DND-41 (cell line): ENCODE measurements around the gene EFCAB3.
"Not testable (repeated sequence)": the region's sequence is repeated elsewhere in the genome, so short reads cannot be mapped to it uniquely, and the experiment has no call there.

Experiments
- ATAC-seq: fragments of 200-7000 bp; cut with Tn5 transposase; 3 replicates; pipeline ENCODE4 v1.9.1; 2021; ENCODE audit warnings: low read depth; ENCODE audit not compliant: insufficient read depth
- DNase-seq: peaks from one replicate; pipeline ENCODE4 v3.0.0-alpha.2; 2020
- H2AFZ ChIP-seq: 2 replicates; pipeline ENCODE4 v1.6.0; 2012; ENCODE audit warnings: low read depth, low read length
- H3K27ac ChIP-seq: 2 replicates; pipeline ENCODE4 v1.5.1; 2012; ENCODE audit warnings: low read length, inconsistent platforms
- H3K27me3 ChIP-seq: fragments of 200-600 bp; sonication (generic); 2 replicates; pipeline ENCODE4 v1.6.0; 2012; ENCODE audit warnings: low read length, mild to moderate bottlenecking, inconsistent platforms; ENCODE audit not compliant: insufficient read depth, poor library complexity
- H3K36me3 ChIP-seq: 2 replicates; pipeline ENCODE4 v1.5.1; 2012; ENCODE audit warnings: low read length, inconsistent platforms; ENCODE audit not compliant: insufficient read depth
- H3K4me1 ChIP-seq: 2 replicates; pipeline ENCODE4 v1.5.1; 2012; ENCODE audit warnings: mild to moderate bottlenecking, low read length; ENCODE audit not compliant: insufficient read depth
- H3K4me2 ChIP-seq: 2 replicates; pipeline ENCODE4 v1.6.0; 2012; ENCODE audit warnings: mild to moderate bottlenecking, moderate library complexity, low read length, inconsistent platforms; ENCODE audit not compliant: insufficient read depth
- H3K4me3 ChIP-seq, 2 experiments: fragments of 200-600 bp in 1 of 2; shearing (Covaris generic) in 1 of 2; 2 replicates each; pipeline ENCODE4 v1.5.1; 2012 to 2016; ENCODE audit warnings: inconsistent platforms in 2 of 2, low read length in 2 of 2, mild to moderate bottlenecking in 2 of 2, low read depth in 1 of 2, moderate library complexity in 1 of 2
- H3K79me2 ChIP-seq: 2 replicates; pipeline ENCODE4 v1.6.0; 2012; ENCODE audit warnings: low read length, inconsistent platforms; ENCODE audit not compliant: insufficient read depth
- H3K9ac ChIP-seq: 2 replicates; pipeline ENCODE4 v1.6.0; 2012; ENCODE audit warnings: low read depth, mild to moderate bottlenecking, inconsistent platforms, low read length, moderate library complexity
- H3K9me3 ChIP-seq: 2 replicates; pipeline ENCODE4 v1.5.1; 2012; ENCODE audit warnings: low read length, moderate library complexity, mild to moderate bottlenecking, inconsistent platforms; ENCODE audit not compliant: insufficient read depth, severe bottlenecking
- H4K20me1 ChIP-seq: 2 replicates; pipeline ENCODE4 v1.6.0; 2012; ENCODE audit warnings: low read length; ENCODE audit not compliant: insufficient read depth
- EZH2 ChIP-seq: IDR thresholded peaks from 3 replicates; pipeline ENCODE4 v1.6.1; 2012; ENCODE audit warnings: borderline replicate concordance, low read depth, mild to moderate bottlenecking, moderate library complexity, low read length, inconsistent platforms; ENCODE audit not compliant: severe bottlenecking
- TF ChIP-seq, protein P1 (sequence below): IDR thresholded peaks from 2 replicates; pipeline ENCODE4 v1.5.1; 2012; ENCODE audit warnings: borderline replicate concordance, low read length, moderate library complexity, mild to moderate bottlenecking; ENCODE audit not compliant: poor library complexity, severe bottlenecking; ENCODE audit errors: extremely low read depth

EFCAB3 gene

DNA sequence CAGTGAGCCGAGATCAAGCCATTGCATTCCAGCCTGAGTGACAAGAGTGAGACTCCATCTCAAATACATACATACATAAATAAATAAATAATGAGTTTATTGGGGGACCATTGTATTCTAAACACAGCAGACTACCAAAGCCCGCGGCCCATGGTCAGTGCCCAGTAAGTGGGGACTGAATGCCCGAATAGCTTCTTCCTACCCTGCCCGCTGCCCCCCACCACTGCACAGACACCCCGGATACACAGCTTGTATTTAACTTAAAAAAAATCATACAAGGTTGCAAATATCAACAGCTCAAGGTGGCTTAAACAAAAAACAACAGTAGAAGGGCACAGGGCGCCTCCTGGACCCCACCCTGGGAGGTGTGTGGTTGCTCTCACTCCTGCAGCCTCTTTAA, 75.7 kb downstream of the EFCAB3 start:
- Histone ChIP-seq H3K9ac (no peak overlapping the region), H3K4me2 (no peak overlapping the region), H3K4me1 (no peaks in the 10 kb centered on the region), H3K4me3 (no peak overlapping the region), H2AFZ (no peak overlapping the region), H3K79me2 (no peaks in the 10 kb centered on the region), H4K20me1 (no peaks in the 10 kb centered on the region), H3K36me3 (no peaks in the 10 kb centered on the region), H3K27ac (no peak overlapping the region), H3K27me3 (no peaks in the 10 kb centered on the region), H3K9me3 (no peaks in the 10 kb centered on the region)
- ATAC-seq (no peak), DNase-seq (no peak)
- TF ChIP-seq EZH2: no peak
- TF ChIP-seq, protein P1, sequence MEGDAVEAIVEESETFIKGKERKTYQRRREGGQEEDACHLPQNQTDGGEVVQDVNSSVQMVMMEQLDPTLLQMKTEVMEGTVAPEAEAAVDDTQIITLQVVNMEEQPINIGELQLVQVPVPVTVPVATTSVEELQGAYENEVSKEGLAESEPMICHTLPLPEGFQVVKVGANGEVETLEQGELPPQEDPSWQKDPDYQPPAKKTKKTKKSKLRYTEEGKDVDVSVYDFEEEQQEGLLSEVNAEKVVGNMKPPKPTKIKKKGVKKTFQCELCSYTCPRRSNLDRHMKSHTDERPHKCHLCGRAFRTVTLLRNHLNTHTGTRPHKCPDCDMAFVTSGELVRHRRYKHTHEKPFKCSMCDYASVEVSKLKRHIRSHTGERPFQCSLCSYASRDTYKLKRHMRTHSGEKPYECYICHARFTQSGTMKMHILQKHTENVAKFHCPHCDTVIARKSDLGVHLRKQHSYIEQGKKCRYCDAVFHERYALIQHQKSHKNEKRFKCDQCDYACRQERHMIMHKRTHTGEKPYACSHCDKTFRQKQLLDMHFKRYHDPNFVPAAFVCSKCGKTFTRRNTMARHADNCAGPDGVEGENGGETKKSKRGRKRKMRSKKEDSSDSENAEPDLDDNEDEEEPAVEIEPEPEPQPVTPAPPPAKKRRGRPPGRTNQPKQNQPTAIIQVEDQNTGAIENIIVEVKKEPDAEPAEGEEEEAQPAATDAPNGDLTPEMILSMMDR: no peak

DNA sequence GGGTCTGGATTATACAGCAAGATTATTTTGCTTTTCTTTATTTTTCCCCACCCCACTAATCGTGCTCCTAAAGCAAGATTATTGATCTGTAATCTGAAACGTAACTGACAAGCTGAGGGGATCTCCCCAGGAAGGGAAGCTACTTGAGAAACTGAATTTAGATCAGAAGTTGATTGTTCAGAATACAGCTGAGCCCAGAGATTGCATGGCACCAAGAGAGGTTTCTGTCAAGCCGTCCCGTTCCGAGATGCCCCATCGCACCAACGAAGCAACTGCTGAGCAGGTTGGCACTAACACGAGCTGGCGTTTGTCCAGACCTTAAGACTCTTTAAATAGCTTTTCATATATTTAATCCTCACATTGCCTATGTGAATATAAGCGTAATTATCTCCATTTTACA, 78.1 kb downstream of the EFCAB3 start:
- not testable (repeated sequence) for H3K4me1 ChIP-seq, H3K9ac ChIP-seq, H3K4me3 ChIP-seq, H3K79me2 ChIP-seq, H3K4me2 ChIP-seq, H3K36me3 ChIP-seq, H2AFZ ChIP-seq, ATAC-seq, DNase-seq, H3K9me3 ChIP-seq, H4K20me1 ChIP-seq, H3K27ac ChIP-seq, H3K27me3 ChIP-seq

DNA sequence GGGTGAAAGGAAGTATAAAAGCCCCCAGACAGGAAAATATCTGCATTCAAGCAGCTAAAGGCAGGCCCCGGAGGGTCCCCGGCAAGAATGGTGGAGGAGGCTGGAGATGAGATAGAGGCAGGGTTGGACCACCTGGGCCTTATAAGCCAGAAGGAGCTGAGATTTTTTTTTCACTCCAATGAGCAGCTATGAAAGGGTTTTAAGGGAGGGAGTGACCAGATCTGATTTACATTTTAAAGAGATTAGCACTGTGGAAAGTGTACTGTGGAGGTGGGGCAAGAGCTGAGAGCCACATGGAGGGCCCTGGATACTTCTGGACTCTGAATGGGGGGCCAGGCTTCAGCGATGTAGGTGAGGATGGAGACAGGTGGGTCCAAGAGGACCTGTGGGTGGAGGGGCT, 84.1 kb downstream of the EFCAB3 start:
- not testable (repeated sequence) for DNase-seq, H3K79me2 ChIP-seq, H3K4me2 ChIP-seq, H3K9ac ChIP-seq, H3K27ac ChIP-seq, H3K36me3 ChIP-seq, H2AFZ ChIP-seq, H3K9me3 ChIP-seq, H3K4me3 ChIP-seq, H3K27me3 ChIP-seq, H3K4me1 ChIP-seq, H4K20me1 ChIP-seq, ATAC-seq

- H3K36me3 ChIP-seq, H3K79me2 ChIP-seq, H4K20me1 ChIP-seq, H3K27me3 ChIP-seq, ATAC-seq, H3K4me2 ChIP-seq, H3K9me3 ChIP-seq, H3K4me3 ChIP-seq, H2AFZ ChIP-seq, H3K9ac ChIP-seq, H3K4me1 ChIP-seq, DNase-seq, H3K27ac ChIP-seq: not testable (repeated sequence)
Observed at GRCh38 chr17:62465271-62465670, 84.9 kb downstream of the EFCAB3 start.
